OCI-LY1 (cell line): Measurements from ENCODE around the gene KANTR.

Experiments
- EZH2 ChIP-seq: fragments of 200-600 bp; sonication (generic), shearing (Covaris generic); IDR thresholded peaks from 2 replicates; pipeline ENCODE4 v1.8.0; 2017; ENCODE audit warnings: borderline replicate concordance, mixed run types, mild to moderate bottlenecking, antibody characterized with exemption, low read length, moderate library complexity, mixed read lengths
- TF ChIP-seq, protein P1 (sequence below): fragments of 200-600 bp; sonication (generic), shearing (Covaris generic); IDR thresholded peaks from 2 replicates; pipeline ENCODE4 v1.5.1; 2017; ENCODE audit warnings: mild to moderate bottlenecking, antibody characterized with exemption, low read length, moderate library complexity, mixed read lengths

DNA sequence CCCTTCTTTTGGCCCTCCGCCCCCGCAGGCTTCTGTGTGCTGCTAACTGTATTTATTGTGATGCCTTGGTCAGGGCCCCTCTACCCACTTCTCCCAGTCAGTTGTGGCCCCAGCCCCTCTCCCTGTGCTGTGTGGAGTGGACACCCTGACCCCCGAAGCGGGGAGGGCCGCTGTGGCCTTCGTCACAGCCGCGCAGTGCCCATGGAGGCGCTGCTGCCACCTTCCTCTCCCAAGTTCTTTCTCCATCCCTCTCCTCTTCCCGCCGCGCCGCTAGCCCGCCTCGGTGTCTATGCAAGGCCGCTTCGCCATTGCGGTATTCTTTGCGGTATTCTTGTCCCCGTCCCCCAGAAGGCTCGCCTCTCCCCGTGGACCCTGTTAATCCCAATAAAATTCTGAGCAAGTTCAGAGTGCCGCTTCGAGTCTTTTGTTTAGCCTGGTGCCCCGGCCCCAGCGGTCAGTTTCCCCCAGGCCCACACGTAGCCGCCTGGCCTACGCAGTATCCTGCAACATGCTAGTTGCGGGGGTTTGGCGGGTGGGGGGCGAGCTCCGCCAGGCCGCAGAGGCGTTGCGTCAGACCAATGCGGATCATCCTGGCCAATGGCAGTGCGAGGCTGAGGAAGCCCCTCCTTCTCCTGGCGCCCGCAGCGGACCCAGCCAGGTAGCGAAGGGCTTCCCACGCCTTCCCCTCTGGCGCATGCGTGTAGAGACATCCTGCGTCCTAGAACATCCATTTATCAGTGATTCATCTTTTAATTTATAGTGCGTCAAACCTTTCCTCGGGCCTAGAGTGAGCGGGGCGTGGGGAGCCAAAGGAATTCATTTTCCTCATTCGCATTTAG lies 5.6 kb upstream of the KANTR start:
- TF ChIP-seq, protein P1, sequence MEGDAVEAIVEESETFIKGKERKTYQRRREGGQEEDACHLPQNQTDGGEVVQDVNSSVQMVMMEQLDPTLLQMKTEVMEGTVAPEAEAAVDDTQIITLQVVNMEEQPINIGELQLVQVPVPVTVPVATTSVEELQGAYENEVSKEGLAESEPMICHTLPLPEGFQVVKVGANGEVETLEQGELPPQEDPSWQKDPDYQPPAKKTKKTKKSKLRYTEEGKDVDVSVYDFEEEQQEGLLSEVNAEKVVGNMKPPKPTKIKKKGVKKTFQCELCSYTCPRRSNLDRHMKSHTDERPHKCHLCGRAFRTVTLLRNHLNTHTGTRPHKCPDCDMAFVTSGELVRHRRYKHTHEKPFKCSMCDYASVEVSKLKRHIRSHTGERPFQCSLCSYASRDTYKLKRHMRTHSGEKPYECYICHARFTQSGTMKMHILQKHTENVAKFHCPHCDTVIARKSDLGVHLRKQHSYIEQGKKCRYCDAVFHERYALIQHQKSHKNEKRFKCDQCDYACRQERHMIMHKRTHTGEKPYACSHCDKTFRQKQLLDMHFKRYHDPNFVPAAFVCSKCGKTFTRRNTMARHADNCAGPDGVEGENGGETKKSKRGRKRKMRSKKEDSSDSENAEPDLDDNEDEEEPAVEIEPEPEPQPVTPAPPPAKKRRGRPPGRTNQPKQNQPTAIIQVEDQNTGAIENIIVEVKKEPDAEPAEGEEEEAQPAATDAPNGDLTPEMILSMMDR, result no peak
- no peak for TF ChIP-seq EZH2
